Astrocyte (in vitro differentiated cells and primary cell): ENCODE results near the gene NUP153. TPM values are rescaled to one million over a fixed set of nuclear protein-coding genes. Genes with fewer than 3 reads are reported as not detected.

Experiments
- DNase-seq: peaks from one replicate; pipeline ENCODE4 v3.0.0-alpha.2; 2010; ENCODE audit warnings: low read depth
- FAIRE-seq: peaks from 2 replicates; lab custom pipeline; 2011; peaks lifted over from hg19 to GRCh38; lab: Jason Lieb, UNC
- H2AFZ ChIP-seq: 2 replicates; pipeline ENCODE4 v1.6.0; 2012; ENCODE audit warnings: low read depth, low read length, inconsistent platforms
- H3K27ac ChIP-seq: 2 replicates; pipeline ENCODE4 v1.5.1; 2011; ENCODE audit warnings: low read depth, low read length, inconsistent platforms
- H3K27me3 ChIP-seq: 2 replicates; pipeline ENCODE4 v1.6.0; 2011; ENCODE audit warnings: low read length, inconsistent platforms; ENCODE audit not compliant: insufficient read depth
- H3K36me3 ChIP-seq: 2 replicates; pipeline ENCODE4 v1.5.1; 2011; ENCODE audit warnings: low read length, inconsistent platforms; ENCODE audit not compliant: insufficient read depth
- H3K4me1 ChIP-seq: 2 replicates; pipeline ENCODE4 v1.5.1; 2011; ENCODE audit warnings: low read length, inconsistent platforms; ENCODE audit not compliant: insufficient read depth
- H3K4me2 ChIP-seq: 2 replicates; pipeline ENCODE4 v1.6.0; 2012; ENCODE audit warnings: low read length, inconsistent platforms
- H3K4me3 ChIP-seq: 2 replicates; pipeline ENCODE4 v1.5.1; 2011; ENCODE audit warnings: low read depth, mild to moderate bottlenecking, low read length, inconsistent platforms; ENCODE audit not compliant: insufficient read depth
- H3K79me2 ChIP-seq: 2 replicates; pipeline ENCODE4 v1.6.0; 2012; ENCODE audit warnings: mild to moderate bottlenecking, low read length, inconsistent platforms; ENCODE audit not compliant: insufficient read depth
- H3K9ac ChIP-seq: 2 replicates; pipeline ENCODE4 v1.6.0; 2012; ENCODE audit warnings: mild to moderate bottlenecking, low read length, inconsistent platforms
- H3K9me3 ChIP-seq: 2 replicates; pipeline ENCODE4 v1.5.1; 2012; ENCODE audit warnings: low read depth, mild to moderate bottlenecking, low read length, inconsistent platforms; ENCODE audit not compliant: insufficient read depth
- H4K20me1 ChIP-seq: 2 replicates; pipeline ENCODE4 v1.6.0; 2012; ENCODE audit warnings: low read length, inconsistent platforms; ENCODE audit not compliant: insufficient read depth
- H3K27ac Mint-ChIP-seq: one replicate; pipeline ENCODE4 v1.8.0; 2021; ENCODE audit warnings: mild to moderate bottlenecking, mixed read lengths; ENCODE audit not compliant: unreplicated experiment
- H3K27me3 Mint-ChIP-seq: one replicate; pipeline ENCODE4 v1.8.0; 2021; ENCODE audit warnings: low read depth, mixed read lengths; ENCODE audit not compliant: unreplicated experiment
- H3K36me3 Mint-ChIP-seq: one replicate; pipeline ENCODE4 v1.8.0; 2021; ENCODE audit warnings: low read depth, mixed read lengths; ENCODE audit not compliant: unreplicated experiment
- H3K4me1 Mint-ChIP-seq: one replicate; pipeline ENCODE4 v1.8.0; 2021; ENCODE audit warnings: low read depth, mixed read lengths; ENCODE audit not compliant: unreplicated experiment
- H3K4me3 Mint-ChIP-seq: one replicate; pipeline ENCODE4 v1.8.0; 2021; ENCODE audit warnings: mild to moderate bottlenecking, moderate library complexity, mixed read lengths; ENCODE audit not compliant: unreplicated experiment
- H3K9me3 Mint-ChIP-seq: one replicate; pipeline ENCODE4 v1.8.0; 2021; ENCODE audit warnings: mild to moderate bottlenecking, mixed read lengths; ENCODE audit not compliant: unreplicated experiment
- CTCF ChIP-seq: IDR thresholded peaks from 2 replicates; pipeline ENCODE4 v1.5.1; 2011; ENCODE audit warnings: low read depth, mild to moderate bottlenecking, inconsistent platforms, low read length, moderate library complexity; ENCODE audit not compliant: insufficient read depth
- EZH2 ChIP-seq: IDR thresholded peaks from 2 replicates; pipeline ENCODE4 v1.6.1; 2012; ENCODE audit warnings: mild to moderate bottlenecking, low read length, inconsistent platforms; ENCODE audit not compliant: insufficient read depth
- total RNA-seq: library from RNA; stranded (reverse); gene quantifications from 2 replicates; pipeline ENCODE4 v1.2.1, GENCODE V29; 2021

NUP153 gene
- total RNA-seq, 1 donor from 2014 or later: 51.6 TPM

- Mint-ChIP-seq H3K9me3 (no peaks in the 10 kb centered on the region), H3K4me3 (no peak overlapping the region)
- FAIRE-seq: no peak
Measured at GRCh38 chr6:17719323-17720041, 12.8 kb upstream of the NUP153 start.

GRCh38 chr6:17716221-17716620 is 9.5 kb upstream of the NUP153 start:
- H3K79me2 ChIP-seq: no peaks in the 10 kb centered on the region
- no peaks in the 10 kb centered on the region for H3K36me3 ChIP-seq
- H3K4me3 ChIP-seq: no peak overlapping the region
- Mint-ChIP-seq H3K36me3 (no peaks in the 10 kb centered on the region), H3K4me3 (no peak overlapping the region), H3K9me3 (no peaks in the 10 kb centered on the region), H3K4me1 (peaks cover 20% of the 10 kb centered on the region), H3K27ac (peak overlapping the region; percentile 26), H3K27me3 (no peaks in the 10 kb centered on the region)
- H3K27ac ChIP-seq: no peak overlapping the region
- no peak overlapping the region for H3K9ac ChIP-seq
- no peak for DNase-seq
- H2AFZ ChIP-seq: no peak overlapping the region
- no peaks in the 10 kb centered on the region for H3K9me3 ChIP-seq
- FAIRE-seq: peak; percentile 20
- no peak for TF ChIP-seq CTCF
- no peak for TF ChIP-seq EZH2
- peaks cover 17% of the 10 kb centered on the region for H3K4me1 ChIP-seq
- peak overlapping the region; percentile 25 for H3K4me2 ChIP-seq
- H4K20me1 ChIP-seq: no peaks in the 10 kb centered on the region
- H3K27me3 ChIP-seq: no peaks in the 10 kb centered on the region

More at GRCh38 chr6:17719323-17720041, 12.8 kb upstream of the NUP153 start:
- Histone ChIP-seq H3K36me3 (no peaks in the 10 kb centered on the region), H3K4me1 (peaks cover 12% of the 10 kb centered on the region), H3K79me2 (no peaks in the 10 kb centered on the region), H2AFZ (no peak overlapping the region), H4K20me1 (no peaks in the 10 kb centered on the region), H3K4me3 (no peak overlapping the region), H3K9me3 (no peaks in the 10 kb centered on the region), H3K4me2 (no peak overlapping the region), H3K27ac (no peak overlapping the region), H3K27me3 (no peaks in the 10 kb centered on the region), H3K9ac (no peak overlapping the region)
- peaks cover 16% of the 10 kb centered on the region for H3K4me1 Mint-ChIP-seq
- DNase-seq: no peak
- H3K27ac Mint-ChIP-seq: no peak overlapping the region
- H3K36me3 Mint-ChIP-seq: no peaks in the 10 kb centered on the region
- H3K27me3 Mint-ChIP-seq: no peaks in the 10 kb centered on the region
- TF ChIP-seq CTCF: no peak
- TF ChIP-seq EZH2: no peak
